Measurements from ENCODE around the gene ATP6AP1. TPM values are rescaled to one million over a fixed set of nuclear protein-coding genes. Genes with fewer than 3 reads are reported as not detected.

Gene ATP6AP1
- total RNA-seq, 1 donor from 2014 or later, result 77.6 TPM

- DNase-seq (ENCODE audit: low spot score in 2 of 2, unreplicated experiment in 2 of 2), result no peak
- Mint-ChIP-seq H3K36me3 (no peaks in the 10 kb centered on the region), H3K4me3 (no peak overlapping the region), H3K27me3 (ENCODE audit: low read depth) (no peaks in the 10 kb centered on the region), H3K9me3 (peaks cover 3% of the 10 kb centered on the region), H3K4me1 (peaks cover 12% of the 10 kb centered on the region), H3K27ac (no peak overlapping the region)
- TF ChIP-seq CTCF (IDR thresholded peaks at IDR 0.05; ENCODE audit: unreplicated experiment), result no peak
These were observed 15.3 kb upstream of the ATP6AP1 start for GRCh38 chrX:154413142-154413541.

- Mint-ChIP-seq H3K27ac (no peak overlapping the region), H3K27me3 (ENCODE audit: low read depth) (no peaks in the 10 kb centered on the region), H3K4me1 (no peaks in the 10 kb centered on the region), H3K9me3 (peaks cover 3% of the 10 kb centered on the region), H3K36me3 (no peaks in the 10 kb centered on the region), H3K4me3 (no peak overlapping the region)
- no peak for DNase-seq (ENCODE audit: low spot score in 2 of 2, unreplicated experiment in 2 of 2)
- TF ChIP-seq CTCF (IDR thresholded peaks at IDR 0.05; ENCODE audit: unreplicated experiment), result no peak
These were observed 11.3 kb upstream of the ATP6AP1 start for GRCh38 chrX:154417157-154417556.

GRCh38 chrX:154419189-154419588, 9.3 kb upstream of the ATP6AP1 start:
- peaks cover 3% of the 10 kb centered on the region for H3K9me3 Mint-ChIP-seq
- DNase-seq (ENCODE audit: low spot score in 2 of 2, unreplicated experiment in 2 of 2), result no peak
- H3K4me1 Mint-ChIP-seq, result no peaks in the 10 kb centered on the region
- peaks cover 2% of the 10 kb centered on the region for H3K36me3 Mint-ChIP-seq
- H3K27me3 Mint-ChIP-seq (ENCODE audit: low read depth), result no peaks in the 10 kb centered on the region
- no peak overlapping the region for H3K27ac Mint-ChIP-seq
- TF ChIP-seq CTCF (IDR thresholded peaks at IDR 0.05; ENCODE audit: unreplicated experiment), result no peak
- H3K4me3 Mint-ChIP-seq, result no peak overlapping the region

GRCh38 chrX:154419688-154420401, 8.6 kb upstream of the ATP6AP1 start:
- no peak for DNase-seq (ENCODE audit: low spot score in 2 of 2, unreplicated experiment in 2 of 2)
- H3K4me3 Mint-ChIP-seq, result no peak overlapping the region
- peaks cover 2% of the 10 kb centered on the region for H3K36me3 Mint-ChIP-seq
- no peaks in the 10 kb centered on the region for H3K27me3 Mint-ChIP-seq (ENCODE audit: low read depth)
- no peaks in the 10 kb centered on the region for H3K4me1 Mint-ChIP-seq
- H3K9me3 Mint-ChIP-seq, result peaks cover 7% of the 10 kb centered on the region
- no peak overlapping the region for H3K27ac Mint-ChIP-seq
- no peak for TF ChIP-seq CTCF (IDR thresholded peaks at IDR 0.05; ENCODE audit: unreplicated experiment)

GRCh38 chrX:154420402-154420756, 8.1 kb upstream of the ATP6AP1 start:
- no peak for DNase-seq (ENCODE audit: low spot score in 2 of 2, unreplicated experiment in 2 of 2)
- Mint-ChIP-seq H3K4me3 (no peak overlapping the region), H3K27me3 (ENCODE audit: low read depth) (no peaks in the 10 kb centered on the region), H3K9me3 (peaks cover 4% of the 10 kb centered on the region), H3K27ac (no peak overlapping the region), H3K36me3 (peaks cover 2% of the 10 kb centered on the region), H3K4me1 (no peaks in the 10 kb centered on the region)
- TF ChIP-seq CTCF (IDR thresholded peaks at IDR 0.05; ENCODE audit: unreplicated experiment), result no peak

All from mesothelial cell of epicardium (in vitro differentiated cells).